Fibroblast of pulmonary artery (primary cell): Measurements from ENCODE around the gene RSPH3.

ENCODE experiments used
- DNase-seq: peaks from one replicate; pipeline ENCODE4 v3.0.0-alpha.2; 2010; ENCODE audit warnings: low read depth
- H3K4me3 ChIP-seq: replicated peaks from 2 replicates; pipeline ENCODE4 v1.5.1; 2011; ENCODE audit warnings: low read depth, mild to moderate bottlenecking, control low read depth, low read length, moderate library complexity
- TF ChIP-seq, protein P1 (sequence below): IDR thresholded peaks from 2 replicates; pipeline ENCODE4 v1.5.1; 2011; ENCODE audit warnings: mild to moderate bottlenecking, control low read depth, low read length, inconsistent platforms; ENCODE audit errors: missing control alignments

Gene RSPH3

DNA sequence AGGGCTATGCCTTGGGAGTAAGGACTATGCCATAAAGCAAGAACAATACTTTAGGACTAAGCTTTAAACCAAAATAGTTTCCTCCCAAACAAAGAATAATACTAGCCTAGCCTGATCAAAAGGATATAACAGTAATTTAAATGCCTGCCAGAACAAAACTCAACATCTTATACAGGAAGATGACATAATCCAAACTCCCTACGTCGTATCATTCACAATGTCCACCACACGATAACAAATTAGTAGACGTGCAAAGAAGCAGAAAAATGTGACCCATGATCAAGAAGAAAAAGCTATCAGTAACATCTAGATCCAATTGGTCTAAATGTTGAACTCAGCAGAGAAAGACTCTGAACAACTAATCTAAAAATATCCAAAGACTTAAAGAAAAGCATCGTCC, 65.8 kb downstream of the RSPH3 start:
- DNase-seq, result no peak
- TF ChIP-seq, protein P1, sequence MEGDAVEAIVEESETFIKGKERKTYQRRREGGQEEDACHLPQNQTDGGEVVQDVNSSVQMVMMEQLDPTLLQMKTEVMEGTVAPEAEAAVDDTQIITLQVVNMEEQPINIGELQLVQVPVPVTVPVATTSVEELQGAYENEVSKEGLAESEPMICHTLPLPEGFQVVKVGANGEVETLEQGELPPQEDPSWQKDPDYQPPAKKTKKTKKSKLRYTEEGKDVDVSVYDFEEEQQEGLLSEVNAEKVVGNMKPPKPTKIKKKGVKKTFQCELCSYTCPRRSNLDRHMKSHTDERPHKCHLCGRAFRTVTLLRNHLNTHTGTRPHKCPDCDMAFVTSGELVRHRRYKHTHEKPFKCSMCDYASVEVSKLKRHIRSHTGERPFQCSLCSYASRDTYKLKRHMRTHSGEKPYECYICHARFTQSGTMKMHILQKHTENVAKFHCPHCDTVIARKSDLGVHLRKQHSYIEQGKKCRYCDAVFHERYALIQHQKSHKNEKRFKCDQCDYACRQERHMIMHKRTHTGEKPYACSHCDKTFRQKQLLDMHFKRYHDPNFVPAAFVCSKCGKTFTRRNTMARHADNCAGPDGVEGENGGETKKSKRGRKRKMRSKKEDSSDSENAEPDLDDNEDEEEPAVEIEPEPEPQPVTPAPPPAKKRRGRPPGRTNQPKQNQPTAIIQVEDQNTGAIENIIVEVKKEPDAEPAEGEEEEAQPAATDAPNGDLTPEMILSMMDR, result no peak
- H3K4me3 ChIP-seq, result no peak overlapping the region

DNA sequence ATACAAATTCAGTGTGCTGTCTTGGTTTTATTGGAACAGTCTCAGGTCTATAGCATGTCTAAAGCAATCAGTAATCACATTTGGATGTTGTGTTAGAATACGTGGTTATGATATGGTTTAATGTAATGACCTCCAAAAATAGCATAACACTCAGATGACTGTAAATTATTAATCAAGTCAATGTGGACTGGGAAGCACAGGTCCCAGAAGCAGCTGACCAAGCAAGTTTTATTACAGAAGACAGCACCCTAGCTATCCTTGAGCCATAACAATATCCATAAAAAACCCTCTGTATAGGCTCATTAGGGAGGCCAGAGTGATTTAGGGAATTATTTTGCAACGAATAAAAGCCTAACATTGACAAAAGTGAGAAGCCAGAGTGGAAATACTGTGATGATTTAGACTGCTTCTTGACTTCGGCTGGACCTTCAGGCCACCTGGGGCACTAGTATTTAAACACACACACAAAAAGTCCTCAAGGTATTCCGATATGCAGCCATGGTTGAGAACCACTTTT, 66.9 kb downstream of the RSPH3 start:
- DNase-seq, result no peak
- TF ChIP-seq, protein P1, result no peak
- H3K4me3 ChIP-seq, result no peak overlapping the region

DNA sequence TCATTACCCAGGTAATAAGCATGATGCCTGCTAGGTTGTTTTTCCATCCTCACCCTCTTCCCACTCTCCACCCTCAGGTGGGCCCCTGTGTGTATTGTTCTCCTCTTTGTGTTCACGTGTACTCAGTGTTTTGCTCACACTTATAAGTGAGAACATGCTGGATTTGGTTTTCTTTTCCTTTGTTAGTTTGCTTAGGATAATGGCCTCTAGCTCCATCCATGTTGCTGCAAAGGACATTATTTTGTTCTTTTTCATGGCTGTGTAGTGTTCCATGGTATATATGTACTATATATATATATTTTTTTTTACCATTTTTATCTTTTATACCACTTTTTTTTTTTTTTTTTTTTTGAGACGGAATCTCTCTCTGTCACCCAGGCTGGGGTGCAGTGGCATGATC, 71.9 kb downstream of the RSPH3 start:
- DNase-seq, result no peak
- TF ChIP-seq, protein P1, result no peak
- no peak overlapping the region for H3K4me3 ChIP-seq

DNA sequence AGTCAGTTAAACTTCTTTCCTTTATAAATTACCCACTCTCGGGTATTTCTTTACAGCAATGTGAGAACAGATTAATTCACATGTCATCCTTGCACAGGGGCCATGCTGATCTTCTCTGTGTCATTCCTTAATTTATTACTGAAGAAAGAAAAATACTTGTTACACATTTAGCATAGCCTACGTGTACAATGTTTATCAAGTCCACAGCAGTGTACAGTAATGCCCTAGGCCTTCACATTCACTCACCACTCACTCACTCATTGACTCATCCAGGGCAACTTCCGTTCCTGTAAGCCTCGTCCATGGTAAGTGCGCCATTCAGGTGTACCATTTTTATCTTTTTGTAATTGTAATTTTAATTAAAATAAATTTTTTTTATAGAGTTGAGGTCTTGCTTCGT, 73.6 kb downstream of the RSPH3 start:
- TF ChIP-seq, protein P1, result no peak
- DNase-seq, result peak; percentile 44
- no peak overlapping the region for H3K4me3 ChIP-seq

DNA sequence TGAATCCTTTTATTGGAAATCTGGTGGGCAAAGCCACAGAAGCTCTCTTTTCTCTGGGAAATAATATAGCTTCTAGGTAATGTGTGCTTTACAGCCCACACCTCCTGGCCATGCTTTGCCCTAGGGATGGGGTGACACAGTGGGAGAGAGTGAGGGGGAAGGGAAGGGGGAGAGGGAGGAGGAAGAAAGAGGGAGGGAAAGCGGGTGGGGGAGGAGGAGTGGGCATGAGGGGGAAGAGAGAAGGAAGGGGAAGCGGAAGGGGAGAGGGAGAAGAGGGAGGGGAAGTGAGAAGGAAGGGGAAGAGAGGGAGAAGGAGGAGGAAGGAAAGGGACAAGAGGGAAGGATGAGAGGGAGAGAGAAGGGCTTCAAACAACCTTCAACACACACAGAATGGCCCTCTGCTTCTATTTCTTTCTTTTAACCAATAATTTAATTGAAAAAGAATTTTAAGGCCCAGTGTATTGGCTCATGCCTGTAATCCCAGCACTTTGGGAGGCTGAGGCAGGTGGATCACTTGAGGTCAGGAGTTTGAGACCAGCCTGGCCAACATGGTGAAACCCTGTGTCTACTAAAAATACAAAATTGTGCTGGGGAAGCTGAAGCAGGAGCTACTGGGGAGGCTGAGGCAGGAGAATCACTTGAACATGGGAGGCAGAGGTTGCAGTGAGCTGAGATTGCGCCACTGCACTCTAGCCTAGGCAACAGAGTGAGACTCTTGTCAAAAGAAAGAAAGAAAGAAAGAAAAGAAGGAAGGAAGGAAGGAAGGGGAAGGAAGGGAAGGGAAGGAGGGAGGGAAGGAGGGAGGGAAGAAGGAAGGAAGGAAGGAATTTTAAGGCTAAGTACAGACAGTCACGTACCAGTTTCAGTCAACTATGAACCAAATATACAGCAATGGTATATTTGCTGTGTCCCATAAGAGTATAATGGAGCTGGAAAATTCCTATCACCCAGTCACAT, 75.2 kb downstream of the RSPH3 start:
- no peak overlapping the region for H3K4me3 ChIP-seq
- TF ChIP-seq, protein P1, result no peak
- no peak for DNase-seq

DNA sequence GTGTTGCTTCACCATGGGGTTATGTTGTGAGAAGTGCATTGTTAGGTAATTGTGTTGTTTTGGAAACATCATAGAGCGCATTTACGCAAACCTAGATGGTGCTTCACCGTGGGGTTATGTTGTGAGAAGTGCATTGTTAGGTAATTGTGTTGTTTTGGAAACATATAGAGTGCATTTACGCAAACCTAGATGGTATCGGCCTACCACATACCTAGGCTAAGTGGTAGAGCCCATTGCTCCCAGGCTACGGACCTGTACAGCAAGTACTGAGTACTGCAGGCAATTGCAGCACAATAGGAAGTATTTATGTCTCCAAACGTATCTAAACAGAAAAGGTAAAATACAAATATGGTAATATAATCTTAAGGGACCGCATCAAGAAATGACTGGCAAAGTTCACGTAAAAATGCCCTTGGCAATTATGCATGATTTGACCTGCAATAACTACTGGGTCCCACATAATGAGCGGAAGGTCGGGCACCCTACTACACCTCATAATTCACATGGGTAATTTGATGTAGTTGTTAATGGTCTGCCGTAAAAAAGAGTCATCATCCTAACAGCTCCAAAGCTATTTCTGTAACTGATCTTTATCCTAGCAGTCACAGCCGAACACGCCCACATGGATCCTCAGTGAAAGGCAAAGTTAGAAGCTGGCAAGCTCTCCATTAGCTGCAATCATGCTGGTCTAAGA, 76.0 kb downstream of the RSPH3 start:
- H3K4me3 ChIP-seq, result no peak overlapping the region

More for the DNA sequence above, 76.0 kb downstream of the RSPH3 start:
- DNase-seq, result no peak
- TF ChIP-seq, protein P1, result no peak
